HG02870 (cell line): ENCODE results near the gene TTC24.
"Not testable (repeated sequence)": the region's sequence is repeated elsewhere in the genome, so short reads cannot be mapped to it uniquely, and the experiment has no call there.

Source experiments
- ATAC-seq: cut with Tn5 transposase; IDR thresholded peaks from one replicate; pipeline ENCODE4 v1.9.1; 2021; ENCODE audit warnings: mild to moderate bottlenecking, moderate library complexity; ENCODE audit not compliant: unreplicated experiment

Gene TTC24

GRCh38 chr1:156602557-156602993, 23.1 kb downstream of the TTC24 start:
- ATAC-seq = no peak

- not testable (repeated sequence) for ATAC-seq
Measured at GRCh38 chr1:156607344-156607743, 27.8 kb downstream of the TTC24 start.

GRCh38 chr1:156608036-156608674, 28.6 kb downstream of the TTC24 start:
- no peak for ATAC-seq

DNA sequence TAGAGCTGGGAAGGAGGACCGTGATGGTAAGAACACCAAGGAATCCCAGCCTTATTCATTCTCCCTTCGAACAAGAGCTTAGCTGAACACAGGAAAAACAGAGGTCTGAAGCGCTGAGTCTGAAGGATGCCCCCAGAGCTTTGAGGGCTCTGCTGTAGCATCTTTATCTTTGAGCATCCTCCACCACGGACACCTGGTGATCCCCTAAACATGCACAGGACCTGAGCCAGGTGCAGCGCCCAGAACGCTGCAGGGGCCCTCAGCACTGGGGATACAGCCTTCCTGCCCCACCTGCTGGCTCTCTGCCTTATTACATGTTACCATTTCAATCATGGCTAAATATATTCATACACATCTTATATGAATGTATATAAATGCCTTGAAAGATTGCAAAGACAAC, 29.5 kb downstream of the TTC24 start:
- no peak for ATAC-seq

DNA sequence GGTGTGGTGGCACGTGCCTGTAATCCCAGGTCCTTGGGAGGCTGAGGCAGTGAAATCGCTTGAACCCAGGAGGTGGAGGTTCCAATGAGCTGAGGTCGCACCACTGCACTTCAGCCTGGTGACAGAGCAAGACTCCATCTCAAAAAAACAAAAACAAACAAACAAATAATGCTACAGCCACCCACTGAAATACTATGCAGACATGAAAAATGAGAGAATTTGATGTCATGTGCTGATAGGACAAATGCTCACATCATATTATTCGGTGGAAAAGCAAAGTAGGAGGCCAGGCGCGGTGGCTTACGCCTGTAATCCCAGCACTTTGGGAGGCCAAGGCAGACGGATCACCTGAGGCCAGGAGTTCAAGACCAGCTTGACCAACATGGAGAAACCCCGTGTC, 30.5 kb downstream of the TTC24 start:
- not testable (repeated sequence) for ATAC-seq

DNA sequence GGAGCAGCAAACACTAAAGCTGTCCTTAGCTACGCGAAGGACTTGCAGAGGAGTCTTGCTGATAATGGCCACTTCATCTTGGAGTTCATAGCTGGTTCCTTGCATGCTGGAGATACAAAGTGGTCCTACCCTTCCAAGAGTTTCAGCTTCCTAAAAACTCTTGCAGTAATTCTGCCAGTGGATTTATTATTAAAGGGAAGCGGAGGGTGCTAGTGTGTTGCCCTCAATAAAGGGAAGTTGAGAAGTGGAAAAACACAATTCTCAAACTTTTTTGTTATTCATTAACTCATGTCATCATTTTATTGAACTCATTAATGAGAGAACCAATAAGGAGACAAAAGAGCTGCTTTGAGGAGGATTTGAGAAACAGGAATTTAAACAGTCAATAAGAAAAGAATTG, 33.1 kb downstream of the TTC24 start:
- no peak for ATAC-seq

DNA sequence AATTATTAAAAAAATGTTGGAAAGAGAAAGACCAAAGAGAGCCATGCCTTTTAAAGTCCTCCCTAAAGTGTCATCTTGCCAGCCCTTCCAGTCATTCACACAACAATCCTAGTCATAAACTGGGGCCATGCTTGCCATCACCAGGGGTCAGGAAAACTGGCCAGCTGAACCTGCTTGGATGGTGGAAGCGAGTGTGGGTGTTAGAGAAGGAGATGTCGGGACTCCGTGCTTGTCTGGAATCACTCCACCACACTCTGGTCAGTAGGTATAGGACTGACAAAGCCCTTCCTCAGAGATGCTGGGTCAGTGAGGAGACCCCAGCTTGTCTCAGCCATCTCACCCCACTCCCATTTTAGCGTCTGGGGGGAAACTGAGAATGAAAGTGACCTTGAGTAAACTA, 36.4 kb downstream of the TTC24 start:
- ATAC-seq = no peak

DNA sequence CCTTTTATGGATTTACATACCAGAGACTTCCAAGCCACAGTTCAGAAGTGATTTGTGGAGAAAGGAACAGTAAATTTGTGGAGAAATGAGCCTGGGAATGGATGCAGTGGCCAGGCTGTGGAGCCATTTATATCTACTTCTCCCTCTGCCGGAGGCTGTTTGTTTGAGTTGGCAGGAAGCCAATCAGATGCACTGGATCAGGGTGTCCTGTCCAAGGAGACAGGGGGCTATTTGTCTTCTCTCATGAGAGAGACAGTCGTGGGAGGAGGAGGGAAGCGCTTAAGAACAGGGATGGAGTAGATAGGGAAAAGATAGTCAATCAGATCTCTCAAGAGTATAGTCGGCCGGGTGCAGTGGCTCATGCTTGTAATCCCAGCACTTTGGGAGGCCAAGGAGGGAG, 36.9 kb downstream of the TTC24 start:
- no peak for ATAC-seq

- ATAC-seq = no peak
Measured at GRCh38 chr1:156618853-156619581, 39.5 kb downstream of the TTC24 start, which contains the start of gene HAPLN2. TSS of gene HAPLN2 (plus strand) at chr1:156619415. CDS start at chr1:156623491, 4,076 bp downstream.

DNA sequence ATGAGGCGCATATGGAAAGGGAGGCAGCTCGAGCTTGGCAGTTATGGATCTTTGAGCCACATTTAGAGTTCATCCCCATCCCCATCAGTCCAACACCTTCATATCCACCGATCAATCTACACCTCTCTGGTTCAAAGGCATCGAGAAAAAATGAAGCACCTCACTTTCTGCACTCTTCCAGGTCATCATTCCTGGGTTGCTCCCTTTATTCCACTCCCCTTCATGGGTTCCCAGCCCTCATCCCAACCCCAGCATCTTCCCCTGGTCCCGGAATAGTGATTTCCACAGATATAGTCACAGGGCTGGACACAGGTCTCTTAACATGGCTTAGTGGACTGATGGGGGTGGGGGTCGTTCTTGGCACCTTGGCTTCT, 40.0 kb downstream of the TTC24 start:
- no peak for ATAC-seq

GRCh38 chr1:156622581-156623297, 43.2 kb downstream of the TTC24 start:
- no peak for ATAC-seq

GRCh38 chr1:156623946-156624813, 44.7 kb downstream of the TTC24 start:
- ATAC-seq = no peak

DNA sequence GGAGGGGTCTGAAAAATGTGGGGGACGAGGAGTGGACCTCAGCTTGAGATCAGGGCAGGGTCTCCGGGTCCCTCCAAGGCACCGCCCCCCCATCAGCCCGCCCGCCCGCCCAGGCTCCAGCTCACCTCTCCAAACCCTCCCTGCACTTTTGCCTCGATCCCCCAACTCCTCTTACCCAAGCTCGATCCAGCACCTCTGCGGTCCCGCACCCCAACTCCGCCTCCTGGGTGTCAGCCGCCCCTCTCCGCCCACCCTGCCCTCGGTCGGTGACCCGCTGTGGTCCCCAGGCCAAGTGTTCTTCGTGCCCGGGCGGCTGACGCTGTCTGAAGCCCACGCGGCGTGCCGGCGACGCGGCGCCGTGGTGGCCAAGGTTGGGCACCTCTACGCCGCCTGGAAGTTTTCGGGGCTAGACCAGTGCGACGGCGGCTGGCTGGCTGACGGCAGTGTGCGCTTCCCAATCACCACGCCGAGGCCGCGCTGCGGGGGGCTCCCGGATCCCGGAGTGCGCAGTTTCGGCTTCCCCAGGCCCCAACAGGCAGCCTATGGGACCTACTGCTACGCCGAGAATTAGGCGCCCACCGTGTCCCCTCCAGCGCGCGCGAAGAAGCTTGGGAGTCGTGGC, 45.4 kb downstream of the TTC24 start:
- ATAC-seq = no peak

DNA sequence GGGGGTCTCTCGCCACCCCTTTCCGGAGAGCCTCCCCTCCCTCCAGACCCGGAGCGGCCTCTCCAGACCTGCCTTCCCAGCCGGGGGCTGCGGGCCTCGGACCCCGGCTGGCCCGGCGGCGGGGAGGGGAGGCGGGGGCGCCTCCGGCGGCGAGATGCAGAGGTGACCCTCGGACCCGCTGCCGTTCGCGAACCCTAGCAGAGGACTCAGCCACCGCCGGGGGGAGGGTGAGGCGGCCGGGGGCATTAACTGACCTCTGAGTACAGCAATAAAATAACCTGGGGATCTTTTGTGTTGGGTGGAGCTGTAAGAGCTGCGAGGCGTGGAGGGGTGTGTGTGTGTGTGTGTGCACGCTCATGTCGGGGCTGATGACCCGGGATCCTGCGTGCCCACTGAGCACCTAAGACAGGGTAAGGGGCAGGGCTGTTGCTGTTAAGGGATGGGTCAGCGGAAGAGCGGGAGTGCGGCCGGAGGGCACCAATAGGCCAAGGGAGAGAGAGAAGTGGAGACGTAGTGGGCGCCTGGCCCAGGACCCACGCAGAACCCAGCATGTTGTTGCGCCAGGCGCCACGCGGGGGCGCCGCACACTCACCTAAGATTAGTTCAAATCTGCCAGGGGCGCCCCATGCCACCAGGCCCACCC, 46.0 kb downstream of the TTC24 start:
- no peak for ATAC-seq

DNA sequence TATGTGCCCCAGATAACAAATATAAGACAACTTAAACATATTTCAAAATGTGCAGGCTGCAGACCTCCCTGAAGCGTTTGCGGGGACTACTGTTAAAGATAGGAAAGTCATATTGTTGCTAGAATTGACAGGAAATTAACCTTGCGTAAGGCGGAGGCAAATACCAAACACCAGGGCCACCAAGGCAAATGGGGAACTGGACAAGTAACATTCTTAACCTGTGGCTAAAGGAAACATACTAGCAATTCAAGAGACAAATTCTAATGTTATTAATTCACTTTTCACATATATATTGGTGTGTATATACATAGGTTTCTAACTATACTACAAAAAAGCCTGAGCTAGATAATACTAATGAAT, 46.5 kb downstream of the TTC24 start:
- no peak for ATAC-seq

GRCh38 chr1:156627313-156627880, 47.9 kb downstream of the TTC24 start:
- ATAC-seq = no peak

GRCh38 chr1:156629823-156630449, 50.4 kb downstream of the TTC24 start:
- ATAC-seq = no peak

- ATAC-seq = not testable (repeated sequence)
Measured at GRCh38 chr1:156631152-156631551, 51.6 kb downstream of the TTC24 start.

DNA sequence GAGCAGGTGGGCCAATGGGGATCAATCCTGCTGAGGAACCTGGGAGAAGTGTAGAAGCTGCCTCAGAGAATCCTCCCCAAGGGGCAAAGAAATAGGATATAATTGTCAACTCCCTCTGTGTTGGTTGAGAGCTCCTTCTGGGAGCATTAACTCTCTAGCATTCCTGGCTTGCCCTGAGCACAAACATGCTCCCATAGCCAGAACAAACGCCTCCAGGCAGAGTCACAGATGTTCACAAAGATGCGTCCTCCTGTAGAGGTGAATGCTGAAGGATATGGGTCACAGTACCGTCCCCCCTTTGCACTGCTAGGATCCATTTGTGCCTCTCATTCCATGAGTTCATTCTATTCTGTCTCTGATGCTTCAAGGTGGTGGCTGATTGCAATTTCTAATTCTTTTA, 52.8 kb downstream of the TTC24 start:
- no peak for ATAC-seq
